Hepatocyte (in vitro differentiated cells): ENCODE data around the gene OCA2.

Experiments used
- CTCF ChIP-seq: fragments of 200-600 bp; sonication (generic); IDR thresholded peaks from 2 replicates; pipeline ENCODE4 v1.5.1; 2016; ENCODE audit warnings: antibody characterized with exemption, mild to moderate bottlenecking; ENCODE audit not compliant: poor library complexity
- EZH2 ChIP-seq: fragments of 200-600 bp; sonication (generic); IDR thresholded peaks from 2 replicates; pipeline ENCODE4 v1.6.1; 2016; ENCODE audit warnings: antibody characterized with exemption, mild to moderate bottlenecking, borderline replicate concordance
- EZH2phosphoT487 ChIP-seq: fragments of 200-600 bp; sonication (generic); IDR thresholded peaks from one replicate; pipeline ENCODE4 v1.6.1; 2018; ENCODE audit warnings: antibody characterized with exemption, mild to moderate bottlenecking, low read depth, moderate library complexity; ENCODE audit not compliant: unreplicated experiment, severe bottlenecking

GRCh38 chr15:27797765-27798164, 301.4 kb downstream of the OCA2 start:
- TF ChIP-seq CTCF (no peak), EZH2phosphoT487 (no peak), EZH2 (no peak)
